HepG2 (cell line): ENCODE measurements around the gene IRAK2. TPM values are rescaled to one million over a fixed set of nuclear protein-coding genes. Genes with fewer than 3 reads are reported as not detected.

ENCODE experiments used
- ARNT ChIP-seq: fragments of 450-650 bp; IDR thresholded peaks from 2 replicates; pipeline ENCODE4 v1.6.1; 2017
- ATF7 ChIP-seq, 2 experiments: fragments of 450-650 bp in 1 of 2; sonication (generic) in 1 of 2; formaldehyde crosslinking in 1 of 2; IDR thresholded peaks; 2 replicates each; pipeline versions ENCODE4 v1.4.0 to v1.6.1; 2016 to 2020; ENCODE audit warnings: antibody characterized with exemption in 1 of 2, mild to moderate bottlenecking in 1 of 2, missing genetic modification reagents in 1 of 2
- BCL6 ChIP-seq: IDR thresholded peaks from 2 replicates; pipeline ENCODE4 v1.6.1; 2016; ENCODE audit warnings: missing genetic modification reagents, missing compliant biosample characterization
- FOXJ3 ChIP-seq: sonication (generic); formaldehyde crosslinking; IDR thresholded peaks from 2 replicates; pipeline ENCODE4 v1.4.0; 2020; ENCODE audit warnings: missing genetic modification reagents, mild to moderate bottlenecking, borderline replicate concordance
- HOXA5 ChIP-seq: sonication (generic); formaldehyde crosslinking; IDR thresholded peaks from 2 replicates; pipeline ENCODE4 v1.4.0; 2020; ENCODE audit warnings: missing genetic modification reagents
- KMT2A ChIP-seq: sonication (generic); formaldehyde crosslinking; IDR thresholded peaks from 2 replicates; pipeline ENCODE4 v1.4.0; 2020; ENCODE audit warnings: missing genetic modification reagents
- NRL ChIP-seq: sonication (generic); formaldehyde crosslinking; IDR thresholded peaks from 2 replicates; pipeline ENCODE4 v1.5.0; 2020; ENCODE audit warnings: missing genetic modification reagents, mild to moderate bottlenecking, moderate library complexity, borderline replicate concordance
- SMAD3 ChIP-seq: sonication (generic); formaldehyde crosslinking; IDR thresholded peaks from 2 replicates; pipeline ENCODE4 v1.4.0; 2020; ENCODE audit warnings: missing genetic modification reagents
- TRAFD1 ChIP-seq: sonication (generic); formaldehyde crosslinking; IDR thresholded peaks from 2 replicates; pipeline ENCODE4 v1.5.1; 2020; ENCODE audit warnings: missing genetic modification reagents, mild to moderate bottlenecking, borderline replicate concordance
- ZBTB7B ChIP-seq: sonication (generic); formaldehyde crosslinking; IDR thresholded peaks from 2 replicates; pipeline ENCODE4 v1.4.0; 2020; ENCODE audit warnings: missing genetic modification reagents
- ZNF124 ChIP-seq: sonication (generic); formaldehyde crosslinking; IDR thresholded peaks from 2 replicates; pipeline ENCODE4 v1.4.0; 2020; ENCODE audit warnings: missing genetic modification reagents
- ZNF343 ChIP-seq: sonication (generic); formaldehyde crosslinking; IDR thresholded peaks from 2 replicates; pipeline ENCODE4 v1.4.0; 2020; ENCODE audit warnings: mild to moderate bottlenecking, missing genetic modification reagents
- ZNF460 ChIP-seq: sonication (generic); formaldehyde crosslinking; IDR thresholded peaks from 2 replicates; pipeline ENCODE4 v1.5.1; 2020; ENCODE audit warnings: missing genetic modification reagents, mild to moderate bottlenecking, borderline replicate concordance
- ZNF687 ChIP-seq: sonication (generic); formaldehyde crosslinking; IDR thresholded peaks from 2 replicates; pipeline ENCODE4 v1.5.1; 2020; ENCODE audit warnings: mild to moderate bottlenecking, missing genetic modification reagents, moderate library complexity
- polyA plus RNA-seq, 8 experiments: library from polyadenylated mRNA; depleted of rRNA in 3 of 8; stranded (reverse) in 7 of 8; unstranded in 1 of 8; fragments of >200 nt; fragmentation: Illumina TruSeq in 4 of 8; extraction: Trizol in 4 of 8; gene quantifications; 2 replicates each; pipeline versions ENCODE4 v1.2.1 to v1.2.3, GENCODE V29; 2011 to 2016; ENCODE audit warnings: low read depth in 4 of 8, missing spikeins in 1 of 8, mixed read lengths in 1 of 8; ENCODE audit not compliant: insufficient read depth in 1 of 8
- total RNA-seq, 5 experiments: library from RNA; depleted of rRNA; stranded (reverse); fragments of >200 nt; fragmentation: Illumina TruSeq; extraction: Trizol; gene quantifications; 2 replicates each; pipeline ENCODE4 v1.2.3, GENCODE V29; 2016; ENCODE audit warnings: low read depth in 1 of 5
- TF ChIP-seq, protein P1 (sequence below): sonication (generic); formaldehyde crosslinking; IDR thresholded peaks from 2 replicates; pipeline ENCODE4 v1.5.0; 2020; ENCODE audit warnings: mild to moderate bottlenecking, missing genetic modification reagents
- TF ChIP-seq, protein P2 (sequence below): sonication (generic); formaldehyde crosslinking; IDR thresholded peaks from 2 replicates; pipeline ENCODE4 v1.4.0; 2020; ENCODE audit warnings: mild to moderate bottlenecking, low read depth, missing genetic modification reagents
- TF ChIP-seq, protein P3 (sequence below): sonication (generic); formaldehyde crosslinking; IDR thresholded peaks from 2 replicates; pipeline ENCODE4 v1.8.1; 2023; ENCODE audit warnings: missing genetic modification reagents, mild to moderate bottlenecking, borderline replicate concordance

Gene IRAK2
- total and polyA plus RNA-seq, 2 of the 13 experiments (the other 11 are each of a cell fraction or from before 2014, with no cell fraction given), result 13.1 to 23.3 TPM

GRCh38 chr3:10248984-10249748 lies 84.4 kb downstream of the IRAK2 start (continued):
- TF ChIP-seq TRAFD1 (CRISPR knock-in tag), result no peak
- no peak for TF ChIP-seq FOXJ3 (CRISPR knock-in tag)
- TF ChIP-seq, protein P1, sequence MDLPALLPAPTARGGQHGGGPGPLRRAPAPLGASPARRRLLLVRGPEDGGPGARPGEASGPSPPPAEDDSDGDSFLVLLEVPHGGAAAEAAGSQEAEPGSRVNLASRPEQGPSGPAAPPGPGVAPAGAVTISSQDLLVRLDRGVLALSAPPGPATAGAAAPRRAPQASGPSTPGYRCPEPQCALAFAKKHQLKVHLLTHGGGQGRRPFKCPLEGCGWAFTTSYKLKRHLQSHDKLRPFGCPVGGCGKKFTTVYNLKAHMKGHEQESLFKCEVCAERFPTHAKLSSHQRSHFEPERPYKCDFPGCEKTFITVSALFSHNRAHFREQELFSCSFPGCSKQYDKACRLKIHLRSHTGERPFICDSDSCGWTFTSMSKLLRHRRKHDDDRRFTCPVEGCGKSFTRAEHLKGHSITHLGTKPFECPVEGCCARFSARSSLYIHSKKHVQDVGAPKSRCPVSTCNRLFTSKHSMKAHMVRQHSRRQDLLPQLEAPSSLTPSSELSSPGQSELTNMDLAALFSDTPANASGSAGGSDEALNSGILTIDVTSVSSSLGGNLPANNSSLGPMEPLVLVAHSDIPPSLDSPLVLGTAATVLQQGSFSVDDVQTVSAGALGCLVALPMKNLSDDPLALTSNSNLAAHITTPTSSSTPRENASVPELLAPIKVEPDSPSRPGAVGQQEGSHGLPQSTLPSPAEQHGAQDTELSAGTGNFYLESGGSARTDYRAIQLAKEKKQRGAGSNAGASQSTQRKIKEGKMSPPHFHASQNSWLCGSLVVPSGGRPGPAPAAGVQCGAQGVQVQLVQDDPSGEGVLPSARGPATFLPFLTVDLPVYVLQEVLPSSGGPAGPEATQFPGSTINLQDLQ (CRISPR knock-in tag), result no peak
- no peak for TF ChIP-seq KMT2A
- TF ChIP-seq ARNT, result no peak
- TF ChIP-seq ATF7 (IDR thresholded peaks at IDR 0.05), result no peak
- TF ChIP-seq ATF7 (CRISPR knock-in tag; IDR thresholded peaks at IDR 0.05), result no peak
- TF ChIP-seq SMAD3 (CRISPR knock-in tag), result no peak
- no peak for TF ChIP-seq HOXA5 (CRISPR knock-in tag)
- TF ChIP-seq ZNF124 (CRISPR knock-in tag), result no peak
- peak; percentile 52; the same call in 1 of the 2 replicates for TF ChIP-seq ZNF687
- TF ChIP-seq NRL (CRISPR knock-in tag), result peak; percentile 44; the same call in 1 of the 2 replicates
- TF ChIP-seq ZNF460 (CRISPR knock-in tag), result no peak
- no peak for TF ChIP-seq ZNF343
- TF ChIP-seq ZBTB7B (CRISPR knock-in tag), result no peak
- TF ChIP-seq, protein P2, sequence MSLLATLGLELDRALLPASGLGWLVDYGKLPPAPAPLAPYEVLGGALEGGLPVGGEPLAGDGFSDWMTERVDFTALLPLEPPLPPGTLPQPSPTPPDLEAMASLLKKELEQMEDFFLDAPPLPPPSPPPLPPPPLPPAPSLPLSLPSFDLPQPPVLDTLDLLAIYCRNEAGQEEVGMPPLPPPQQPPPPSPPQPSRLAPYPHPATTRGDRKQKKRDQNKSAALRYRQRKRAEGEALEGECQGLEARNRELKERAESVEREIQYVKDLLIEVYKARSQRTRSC (CRISPR knock-in tag), result no peak
- TF ChIP-seq, protein P3, sequence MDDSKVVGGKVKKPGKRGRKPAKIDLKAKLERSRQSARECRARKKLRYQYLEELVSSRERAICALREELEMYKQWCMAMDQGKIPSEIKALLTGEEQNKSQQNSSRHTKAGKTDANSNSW, result no peak
- no peak for TF ChIP-seq BCL6 (CRISPR knock-in tag)
